H9 (cell line): ENCODE measurements around the gene CHKB. TPM values are rescaled to one million over a fixed set of nuclear protein-coding genes. Genes with fewer than 3 reads are reported as not detected.
A peak's percentile ranks its signal among the peaks of the same experiment; 100 is the strongest.

Experiments
- DNase-seq: peaks from one replicate; pipeline ENCODE4 v3.0.0-alpha.2; 2017
- H2AFZ ChIP-seq: one replicate; pipeline ENCODE4 v1.6.1; 2013; ENCODE audit warnings: mild to moderate bottlenecking, low read length, control low read depth, moderate library complexity
- H2AK5ac ChIP-seq: 2 replicates; pipeline ENCODE4 v1.6.1; 2013; ENCODE audit warnings: low read length, control low read depth, mixed read lengths; ENCODE audit not compliant: insufficient read length
- H2BK120ac ChIP-seq: one replicate; pipeline ENCODE4 v1.6.1; 2013; ENCODE audit warnings: low read depth, mild to moderate bottlenecking, low read length, control low read depth, inconsistent platforms; ENCODE audit not compliant: poor library complexity, severe bottlenecking
- H2BK12ac ChIP-seq: 2 replicates; pipeline ENCODE4 v1.6.1; 2013; ENCODE audit warnings: low read length, control low read depth, mixed read lengths, low read depth; ENCODE audit not compliant: insufficient read length
- H2BK15ac ChIP-seq: 2 replicates; pipeline ENCODE4 v1.6.1; 2013; ENCODE audit warnings: low read depth, low read length, control low read depth
- H2BK20ac ChIP-seq: one replicate; pipeline ENCODE4 v1.6.1; 2013; ENCODE audit warnings: low read depth, mild to moderate bottlenecking, low read length, control low read depth, inconsistent platforms; ENCODE audit not compliant: poor library complexity, severe bottlenecking
- H2BK5ac ChIP-seq: 2 replicates; pipeline ENCODE4 v1.6.1; 2013; ENCODE audit warnings: low read length, control low read depth, mixed read lengths; ENCODE audit not compliant: insufficient read length
- H3K14ac ChIP-seq: 2 replicates; pipeline ENCODE4 v1.6.1; 2013; ENCODE audit warnings: low read length, control low read depth; ENCODE audit not compliant: insufficient read depth
- H3K18ac ChIP-seq: 2 replicates; pipeline ENCODE4 v1.6.1; 2013; ENCODE audit warnings: low read depth, mild to moderate bottlenecking, mixed read lengths, low read length, control low read depth; ENCODE audit not compliant: insufficient read length
- H3K23ac ChIP-seq: 2 replicates; pipeline ENCODE4 v1.6.1; 2013; ENCODE audit warnings: low read length, control low read depth, mixed read lengths, low read depth; ENCODE audit not compliant: insufficient read length
- H3K23me2 ChIP-seq: 2 replicates; pipeline ENCODE4 v1.6.1; 2013; ENCODE audit warnings: low read depth, mild to moderate bottlenecking, mixed read lengths, low read length, control low read depth; ENCODE audit not compliant: insufficient read length, poor library complexity, severe bottlenecking
- H3K27ac ChIP-seq: 2 replicates; pipeline ENCODE4 v1.5.1; 2013; ENCODE audit warnings: low read length, control low read depth, mixed read lengths, low read depth; ENCODE audit not compliant: insufficient read length
- H3K27me3 ChIP-seq: 2 replicates; pipeline ENCODE4 v1.6.1; 2013; ENCODE audit warnings: low read length, control low read depth, inconsistent platforms; ENCODE audit not compliant: insufficient read depth
- H3K4ac ChIP-seq: 2 replicates; pipeline ENCODE4 v1.6.1; 2013; ENCODE audit warnings: low read depth, mild to moderate bottlenecking, control low read depth, inconsistent platforms, low read length, moderate library complexity
- H3K4me1 ChIP-seq: 2 replicates; pipeline ENCODE4 v1.6.1; 2013; ENCODE audit warnings: low read length, control low read depth, inconsistent platforms; ENCODE audit not compliant: insufficient read depth
- H3K4me2 ChIP-seq: 2 replicates; pipeline ENCODE4 v1.6.1; 2013; ENCODE audit warnings: low read length, control low read depth, mixed read lengths; ENCODE audit not compliant: insufficient read length, insufficient read depth
- H3K56ac ChIP-seq: 2 replicates; pipeline ENCODE4 v1.6.1; 2013; ENCODE audit warnings: low read depth, mild to moderate bottlenecking, mixed read lengths, low read length, control low read depth; ENCODE audit not compliant: insufficient read length
- H3K79me1 ChIP-seq: 2 replicates; pipeline ENCODE4 v1.6.1; 2013; ENCODE audit warnings: low read depth, mild to moderate bottlenecking, moderate library complexity, low read length, control low read depth, inconsistent platforms; ENCODE audit not compliant: insufficient read depth, poor library complexity, severe bottlenecking
- H3K79me2 ChIP-seq: 2 replicates; pipeline ENCODE4 v1.6.1; 2013; ENCODE audit warnings: low read length, control low read depth, inconsistent platforms; ENCODE audit not compliant: insufficient read depth
- H3K9ac ChIP-seq: 2 replicates; pipeline ENCODE4 v1.6.1; 2013; ENCODE audit warnings: low read length, control low read depth, mixed read lengths; ENCODE audit not compliant: insufficient read length; ENCODE audit errors: extremely low read depth
- H3K9me3 ChIP-seq: one replicate; pipeline ENCODE4 v1.6.1; 2013; ENCODE audit warnings: low read depth, low read length, inconsistent platforms; ENCODE audit not compliant: control insufficient read depth
- H3T11ph ChIP-seq: one replicate; pipeline ENCODE4 v1.6.1; 2013; ENCODE audit warnings: mild to moderate bottlenecking, low read length, control low read depth, inconsistent platforms
- H4K20me1 ChIP-seq: one replicate; pipeline ENCODE4 v1.6.1; 2013; ENCODE audit not compliant: control insufficient read depth, insufficient read length, insufficient read depth
- H4K5ac ChIP-seq: 2 replicates; pipeline ENCODE4 v1.6.1; 2013; ENCODE audit warnings: low read depth, mild to moderate bottlenecking, mixed read lengths, low read length, control low read depth; ENCODE audit not compliant: insufficient read length
- H4K8ac ChIP-seq: replicated peaks from 2 replicates; pipeline ENCODE4 v1.6.1; 2013; ENCODE audit warnings: low read length, control low read depth, mixed read lengths, low read depth; ENCODE audit not compliant: insufficient read length
- H4K91ac ChIP-seq: 2 replicates; pipeline ENCODE4 v1.6.1; 2013; ENCODE audit warnings: low read depth, mild to moderate bottlenecking, moderate library complexity, mixed read lengths, low read length, control low read depth; ENCODE audit not compliant: insufficient read length
- H3K27ac Mint-ChIP-seq, 3 experiments: 2 replicates in 2 of 3; 3 replicates in 1 of 3; pipeline ENCODE4 v1.8.0; 2020 to 2021; ENCODE audit warnings: mixed read lengths in 3 of 3, mild to moderate bottlenecking in 1 of 3, moderate library complexity in 1 of 3
- H3K27me3 Mint-ChIP-seq: 2 replicates; pipeline ENCODE4 v1.8.0; 2021; ENCODE audit warnings: low read depth, mild to moderate bottlenecking, moderate library complexity, mixed read lengths
- H3K36me3 Mint-ChIP-seq, 3 experiments: 2 replicates in 2 of 3; 3 replicates in 1 of 3; pipeline ENCODE4 v1.8.0; 2020 to 2021; ENCODE audit warnings: low read depth in 3 of 3, mixed read lengths in 3 of 3; ENCODE audit not compliant: insufficient read depth in 1 of 3
- H3K4me1 Mint-ChIP-seq, 2 experiments: 2 replicates each; pipeline ENCODE4 v1.8.0; 2020; ENCODE audit warnings: mixed read lengths in 2 of 2
- H3K4me3 Mint-ChIP-seq, 2 experiments: 2 replicates in 1 of 2; 3 replicates in 1 of 2; pipeline ENCODE4 v1.8.0; 2020 to 2021; ENCODE audit warnings: mild to moderate bottlenecking in 2 of 2, mixed read lengths in 2 of 2, moderate library complexity in 1 of 2
- H3K9me3 Mint-ChIP-seq, 2 experiments: 2 replicates in 1 of 2; 3 replicates in 1 of 2; pipeline ENCODE4 v1.8.0; 2020; ENCODE audit warnings: mild to moderate bottlenecking in 2 of 2, mixed read lengths in 2 of 2, moderate library complexity in 1 of 2
- WGBS: extraction: QIAGEN DNeasy Blood & Tissue Kit; methylation state at CpG from one replicate; pipeline ENCODE4 v1.1.7; 2013; ENCODE audit warnings: missing lambda C conversion rate, low lambda C conversion rate, mixed read lengths; ENCODE audit not compliant: insufficient read length; ENCODE audit errors: extremely low coverage; 5-methylcytosine and 5-hydroxymethylcytosine counted together
- total RNA-seq: library from RNA; stranded (reverse); gene quantifications from 2 replicates; pipeline ENCODE4 v1.2.1, GENCODE V29; 2021
- TF ChIP-seq, protein P1 (sequence below): fragments of 200-600 bp; sonication (generic); conservative IDR thresholded peaks from 3 replicates; pipeline ENCODE4 v1.8.0; 2021; ENCODE audit warnings: antibody characterized with exemption, mild to moderate bottlenecking

The CHKB gene
- total RNA-seq, 1 experiment from 2014 or later: 64.9 TPM

DNA sequence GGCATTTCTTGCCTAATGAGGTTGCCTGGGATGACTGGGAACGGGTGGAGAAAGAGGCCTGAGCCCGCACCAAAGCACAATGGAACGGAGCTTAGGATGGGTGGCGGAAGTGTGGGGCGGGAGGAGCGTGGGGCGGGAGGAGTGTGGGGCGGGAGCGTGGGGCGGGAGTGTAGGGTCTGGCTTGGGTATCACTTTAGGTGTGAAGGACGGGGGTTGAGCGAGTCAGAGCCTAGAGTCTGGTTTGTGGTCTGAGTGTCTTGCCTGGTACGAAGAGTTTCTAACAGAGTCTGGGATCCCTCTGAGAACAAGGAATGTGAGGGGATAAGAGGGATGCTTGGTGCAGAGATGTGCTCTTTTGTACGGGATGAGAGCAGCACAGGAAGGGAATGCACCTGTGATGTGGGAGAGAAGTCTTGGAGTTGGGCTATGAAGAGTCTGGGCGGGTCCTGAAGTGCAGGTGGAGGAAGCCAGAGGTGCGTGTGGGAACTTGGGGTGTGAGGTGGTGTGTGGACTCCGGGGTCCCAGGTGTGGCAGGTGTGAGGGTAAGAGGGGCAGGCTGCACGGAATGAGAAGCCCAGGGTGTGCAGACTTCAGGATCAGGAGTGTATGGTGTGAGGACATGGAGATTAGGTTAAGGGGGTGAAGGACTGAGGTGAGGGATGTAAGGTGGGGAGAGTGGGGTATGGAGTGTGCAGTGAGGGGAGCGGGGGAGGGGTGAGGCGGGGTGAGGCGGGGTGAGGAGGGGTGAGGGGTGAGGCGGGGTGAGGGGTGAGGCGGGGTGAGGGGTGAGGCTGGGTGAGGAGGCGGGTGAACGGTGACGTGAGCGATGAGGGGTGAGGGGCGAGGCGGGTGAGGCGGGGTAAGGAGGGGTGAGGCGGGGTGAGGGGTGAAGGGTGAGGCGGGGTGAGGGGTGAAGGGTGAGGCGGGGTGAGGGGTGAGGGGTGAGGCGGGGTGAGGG lies 21.0 kb downstream of the CHKB start:
- H3K4me1 ChIP-seq: no peaks in the 10 kb centered on the region
- Mint-ChIP-seq H3K27ac (no peak overlapping the region; a peak in 2 of 7 replicates), H3K27me3 (peaks cover 43% of the 10 kb centered on the region), H3K4me1 (peaks cover 9 to 10% of the 10 kb centered on the region in 2 experiments), H3K9me3 (no peaks in the 10 kb centered on the region), H3K4me3 (peak overlapping the region; percentile 8 to 57; a peak in 3 of 5 replicates), H3K36me3 (no peaks in the 10 kb centered on the region)
- no peaks in the 10 kb centered on the region for H3K23me2 ChIP-seq
- no CpG with 5 or more reads among the region's 34 CpGs for WGBS
- TF ChIP-seq, protein P1, sequence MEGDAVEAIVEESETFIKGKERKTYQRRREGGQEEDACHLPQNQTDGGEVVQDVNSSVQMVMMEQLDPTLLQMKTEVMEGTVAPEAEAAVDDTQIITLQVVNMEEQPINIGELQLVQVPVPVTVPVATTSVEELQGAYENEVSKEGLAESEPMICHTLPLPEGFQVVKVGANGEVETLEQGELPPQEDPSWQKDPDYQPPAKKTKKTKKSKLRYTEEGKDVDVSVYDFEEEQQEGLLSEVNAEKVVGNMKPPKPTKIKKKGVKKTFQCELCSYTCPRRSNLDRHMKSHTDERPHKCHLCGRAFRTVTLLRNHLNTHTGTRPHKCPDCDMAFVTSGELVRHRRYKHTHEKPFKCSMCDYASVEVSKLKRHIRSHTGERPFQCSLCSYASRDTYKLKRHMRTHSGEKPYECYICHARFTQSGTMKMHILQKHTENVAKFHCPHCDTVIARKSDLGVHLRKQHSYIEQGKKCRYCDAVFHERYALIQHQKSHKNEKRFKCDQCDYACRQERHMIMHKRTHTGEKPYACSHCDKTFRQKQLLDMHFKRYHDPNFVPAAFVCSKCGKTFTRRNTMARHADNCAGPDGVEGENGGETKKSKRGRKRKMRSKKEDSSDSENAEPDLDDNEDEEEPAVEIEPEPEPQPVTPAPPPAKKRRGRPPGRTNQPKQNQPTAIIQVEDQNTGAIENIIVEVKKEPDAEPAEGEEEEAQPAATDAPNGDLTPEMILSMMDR: no peak
- DNase-seq: no peak
- H3K4ac ChIP-seq: no peak overlapping the region
- no peak overlapping the region for H2BK12ac ChIP-seq
- no peak overlapping the region for H3T11ph ChIP-seq
- no peaks in the 10 kb centered on the region for H3K79me1 ChIP-seq
- no peak overlapping the region for H2BK5ac ChIP-seq
- H3K27me3 ChIP-seq: no peaks in the 10 kb centered on the region
- no peak overlapping the region for H2AK5ac ChIP-seq
- H3K18ac ChIP-seq: no peak overlapping the region
- no peak overlapping the region for H3K9ac ChIP-seq
- H2AFZ ChIP-seq: no peak overlapping the region
- no peak overlapping the region for H4K91ac ChIP-seq
- no peak overlapping the region for H4K5ac ChIP-seq
- no peak overlapping the region for H3K56ac ChIP-seq
- H3K23ac ChIP-seq: no peak overlapping the region
- no peaks in the 10 kb centered on the region for H4K20me1 ChIP-seq
- H3K27ac ChIP-seq: no peak overlapping the region
- no peak overlapping the region for H2BK15ac ChIP-seq
- no peak overlapping the region for H4K8ac ChIP-seq
- no peak overlapping the region for H3K4me2 ChIP-seq
- H3K14ac ChIP-seq: no peak overlapping the region
- H3K79me2 ChIP-seq: no peaks in the 10 kb centered on the region
- H3K9me3 ChIP-seq: no peaks in the 10 kb centered on the region
- H2BK120ac ChIP-seq: no peak overlapping the region
- H2BK20ac ChIP-seq: no peak overlapping the region
